GM19455 (cell line): ENCODE data around the gene MTOR.
A peak's percentile ranks its signal among the peaks of the same experiment; 100 is the strongest.
"Not testable (repeated sequence)": the region's sequence is repeated elsewhere in the genome, so short reads cannot be mapped to it uniquely, and the experiment has no call there.

ENCODE experiments used
- ATAC-seq: cut with Tn5 transposase; IDR thresholded peaks from one replicate; pipeline ENCODE4 v1.9.1; 2021; ENCODE audit not compliant: unreplicated experiment

The MTOR gene

GRCh38 chr1:11067716-11068599 lies 194.4 kb downstream of the MTOR start:
- no peak for ATAC-seq

GRCh38 chr1:11065796-11066195 lies 196.6 kb downstream of the MTOR start:
- no peak for ATAC-seq

- ATAC-seq: no peak
These were observed 197.4 kb downstream of the MTOR start for GRCh38 chr1:11064942-11065341.

- not testable (repeated sequence) for ATAC-seq
These were observed 198.3 kb downstream of the MTOR start for GRCh38 chr1:11063937-11064537.

- no peak for ATAC-seq
These were observed 199.4 kb downstream of the MTOR start for GRCh38 chr1:11062965-11063401.

GRCh38 chr1:11061652-11062365 lies 200.5 kb downstream of the MTOR start:
- ATAC-seq: no peak

GRCh38 chr1:11059968-11060830 lies 202.2 kb downstream of the MTOR start, which contains the start of gene SRM:
Gene SRM (minus strand): TSS chr1:11060018. CDS start chr1:11059943, 75 bp downstream.
- ATAC-seq: peak; percentile 82

GRCh38 chr1:11059155-11059967 lies 203.0 kb downstream of the MTOR start:
- peak; percentile 30 for ATAC-seq

- no peak for ATAC-seq
These were observed 203.7 kb downstream of the MTOR start for GRCh38 chr1:11058595-11059154.

GRCh38 chr1:11058026-11058425 lies 204.3 kb downstream of the MTOR start:
- no peak for ATAC-seq

GRCh38 chr1:11057477-11057876 lies 204.9 kb downstream of the MTOR start:
- ATAC-seq: no peak
